Thymus (tissue), 11 donors: ENCODE data around the gene DHTKD1. TPM values are rescaled to one million over a fixed set of nuclear protein-coding genes. Genes with fewer than 3 reads are reported as not detected.

Experiments used
- DNase-seq, 9 donors: peaks; one replicate each; pipeline ENCODE4 v3.0.0-alpha.2; 2013; ENCODE audit warnings: low spot score in 9 of 9, low read depth in 6 of 9, missing footprints in 1 of 9
- H3K27ac ChIP-seq, 2 donors: one replicate each; pipeline ENCODE4 v1.5.1; 2013; ENCODE audit warnings: control low read depth in 1 of 2, low read depth in 1 of 2, low read length in 1 of 2, mild to moderate bottlenecking in 1 of 2, moderate library complexity in 1 of 2
- H3K27me3 ChIP-seq, 2 donors: one replicate each; pipeline ENCODE4 v1.5.1; 2013; ENCODE audit warnings: low read length in 1 of 2; ENCODE audit not compliant: control insufficient read depth in 2 of 2, insufficient read depth in 1 of 2
- H3K36me3 ChIP-seq, 2 donors: one replicate each; pipeline ENCODE4 v1.5.1; 2013; ENCODE audit warnings: low read length in 1 of 2, mild to moderate bottlenecking in 1 of 2, moderate library complexity in 1 of 2; ENCODE audit not compliant: control insufficient read depth in 2 of 2, insufficient read depth in 2 of 2
- H3K4me1 ChIP-seq, 2 donors: one replicate each; pipeline ENCODE4 v1.5.1; 2013; ENCODE audit warnings: low read length in 2 of 2; ENCODE audit not compliant: control insufficient read depth in 2 of 2, insufficient read depth in 2 of 2
- H3K4me3 ChIP-seq, 2 donors: one replicate each; pipeline ENCODE4 v1.5.1; 2013; ENCODE audit warnings: low read length in 2 of 2, control low read depth in 1 of 2, mild to moderate bottlenecking in 1 of 2
- H3K9me3 ChIP-seq, 2 donors: one replicate each; pipeline ENCODE4 v1.5.1; 2013; ENCODE audit warnings: low read length in 1 of 2, mild to moderate bottlenecking in 1 of 2; ENCODE audit not compliant: control insufficient read depth in 2 of 2, insufficient read depth in 1 of 2
- WGBS: extraction: QIAGEN DNeasy Blood & Tissue Kit; methylation state at CpG from one replicate; pipeline ENCODE4 v1.1.7; 2013; 5-methylcytosine and 5-hydroxymethylcytosine counted together
- polyA plus RNA-seq: library from polyadenylated mRNA; stranded (reverse); fragments of 200-250 nt; gene quantifications from one replicate; pipeline ENCODE4 v1.2.3, GENCODE V29; 2013
- total RNA-seq: library from RNA; stranded (reverse); fragments of 120-200 nt; gene quantifications from one replicate; pipeline ENCODE4 v1.2.4, GENCODE V29; 2013
- donor health status: healthy.

DHTKD1 gene
- total and polyA plus RNA-seq, 2 donors: 10.5 to 14.4 TPM

DNA sequence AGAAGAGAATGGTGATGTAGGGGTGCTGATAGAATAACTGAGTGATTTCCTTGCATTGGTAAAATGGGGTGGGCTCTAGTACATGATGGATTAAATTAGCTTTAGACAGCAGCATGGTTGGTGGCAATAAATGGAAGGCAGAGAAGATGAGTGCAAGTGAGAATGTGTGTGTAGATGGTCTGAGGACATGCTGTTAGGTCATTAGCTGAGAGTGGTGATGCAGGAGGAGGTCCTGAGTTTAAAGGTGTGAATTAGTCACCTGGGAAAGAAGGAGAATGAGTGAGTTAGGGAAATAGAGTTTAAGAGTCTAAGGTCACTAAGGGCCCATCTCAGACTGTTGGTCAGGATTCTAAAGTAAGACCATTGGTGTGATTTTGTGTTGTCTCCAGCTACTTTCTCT is 42.8 kb downstream of the DHTKD1 start:
- no peaks in the 10 kb centered on the region for H3K9me3 ChIP-seq
- peaks cover 21 to 26% of the 10 kb centered on the region in 2 donors for H3K36me3 ChIP-seq
- no peak overlapping the region for H3K4me3 ChIP-seq

GRCh38 chr10:12113627-12114026 is 44.9 kb downstream of the DHTKD1 start:
- Histone ChIP-seq H3K9me3 (no peaks in the 10 kb centered on the region), H3K4me3 (no peak overlapping the region), H3K27me3 (no peaks in the 10 kb centered on the region), H3K4me1 (peaks cover 5 to 24% of the 10 kb centered on the region in 2 donors), H3K27ac (peak overlapping the region; percentile 60 to 69), H3K36me3 (peaks cover 12 to 28% of the 10 kb centered on the region in 2 donors)
- no peak for DNase-seq
- WGBS: 84% methylated on average over 2 of the region's 2 CpGs

More for the DNA sequence above, 42.8 kb downstream of the DHTKD1 start:
- H3K27me3 ChIP-seq: no peaks in the 10 kb centered on the region
- no peak for DNase-seq
- H3K4me1 ChIP-seq: peaks cover 5 to 24% of the 10 kb centered on the region in 2 donors
- peak overlapping the region in 1 of 2 donors; percentile 69 for H3K27ac ChIP-seq

- 97% methylated on average over 4 of the region's 4 CpGs for WGBS
- Histone ChIP-seq H3K27ac (no peak overlapping the region), H3K36me3 (peaks cover 35 to 45% of the 10 kb centered on the region in 2 donors), H3K4me3 (no peak overlapping the region), H3K4me1 (no peaks in the 10 kb centered on the region), H3K9me3 (no peaks in the 10 kb centered on the region), H3K27me3 (no peaks in the 10 kb centered on the region)
- no peak for DNase-seq
Measured at GRCh38 chr10:12121673-12122072, 52.9 kb downstream of the DHTKD1 start.

DNA sequence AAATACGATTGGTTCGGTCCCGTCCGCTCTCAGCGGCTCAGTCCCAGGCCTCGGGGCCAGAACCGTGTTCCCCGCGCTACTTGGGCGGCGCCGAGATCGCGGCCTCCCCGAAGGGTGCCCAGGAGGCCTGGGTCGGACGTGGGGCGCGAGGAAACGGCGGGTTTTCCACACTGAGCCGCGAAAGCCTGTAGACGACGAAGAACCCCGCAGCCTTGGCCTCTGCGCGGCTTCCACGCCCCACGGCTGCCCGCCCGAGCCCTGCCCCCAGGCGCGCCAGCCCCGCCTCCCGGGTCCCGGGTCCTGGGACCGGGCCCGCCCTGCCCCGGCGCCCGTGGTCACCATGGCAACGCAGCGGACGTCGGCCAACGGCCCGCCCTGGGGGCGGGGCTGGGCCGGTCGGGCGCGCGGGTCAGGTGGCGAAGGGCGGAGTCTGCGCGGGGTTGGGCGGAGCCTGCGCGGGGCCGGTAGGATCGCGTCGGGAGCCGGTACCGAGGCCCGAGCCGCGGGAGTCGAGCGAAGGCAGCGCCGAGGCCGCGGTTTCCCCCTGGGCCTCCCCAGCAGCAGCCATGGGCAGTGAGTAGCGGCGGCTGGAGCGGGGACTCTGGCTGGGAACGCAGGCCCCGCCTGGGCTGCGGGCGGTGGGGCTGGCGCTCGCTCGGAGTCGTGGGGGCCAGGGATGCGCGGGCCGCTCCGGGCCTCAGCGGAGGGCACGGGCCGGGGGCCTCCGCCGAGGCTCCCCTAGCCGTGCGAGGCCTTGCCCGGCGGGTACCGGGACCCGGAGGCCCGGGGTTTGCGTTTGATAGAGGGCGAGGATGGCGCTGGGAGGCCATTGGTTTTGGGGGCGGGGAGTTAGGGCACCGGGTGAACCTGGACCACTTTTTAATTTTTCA is 60.7 kb downstream of the DHTKD1 start, which contains the start of gene SEC61A2:
Gene SEC61A2 (plus strand): TSS at position 456 of the 890 bp plus-strand sequence. CDS start 111 bp downstream, at position 567.
- DNase-seq: peak; percentile 54 to 94 (median 86)
- H3K9me3 ChIP-seq: peaks cover 0 to 3% of the 10 kb centered on the region in 2 donors
- H3K27ac ChIP-seq: peak within 1 kb of the TSS; percentile 84 to 97
- H3K27me3 ChIP-seq: no peaks in the 10 kb centered on the region
- WGBS: under 1% methylated on average over 108 of the region's 108 CpGs
- peaks cover 0 to 4% of the 10 kb centered on the region in 2 donors for H3K36me3 ChIP-seq
- H3K4me3 ChIP-seq: peak within 1 kb of the TSS; percentile 70 to 97
- peaks cover 5% of the 10 kb centered on the region in 2 donors for H3K4me1 ChIP-seq

- peak in 4 of 9 donors; percentile 10 to 66 (median 26) for DNase-seq
- H3K36me3 ChIP-seq: peaks cover under 1 to 6% of the 10 kb centered on the region in 2 donors
- peaks cover 5% of the 10 kb centered on the region in 2 donors for H3K4me1 ChIP-seq
- peaks cover 0 to 3% of the 10 kb centered on the region in 2 donors for H3K9me3 ChIP-seq
- WGBS: 28% methylated on average over 11 of the region's 11 CpGs
- peak overlapping the region; percentile 70 to 97 for H3K4me3 ChIP-seq
- no peak overlapping the region for H3K27ac ChIP-seq
- no peaks in the 10 kb centered on the region for H3K27me3 ChIP-seq
Measured at GRCh38 chr10:12130237-12130872, 61.6 kb downstream of the DHTKD1 start.

GRCh38 chr10:12135631-12136030 is 66.9 kb downstream of the DHTKD1 start:
- WGBS: 98% methylated on average over 3 of the region's 3 CpGs
- H3K4me1 ChIP-seq: no peaks in the 10 kb centered on the region
- DNase-seq: no peak
- peaks cover 21 to 22% of the 10 kb centered on the region in 2 donors for H3K36me3 ChIP-seq
- no peak overlapping the region for H3K27ac ChIP-seq
- H3K4me3 ChIP-seq: no peak overlapping the region
- no peaks in the 10 kb centered on the region for H3K9me3 ChIP-seq
- no peaks in the 10 kb centered on the region for H3K27me3 ChIP-seq

GRCh38 chr10:12140038-12140437 is 71.3 kb downstream of the DHTKD1 start:
- H3K27me3 ChIP-seq: no peaks in the 10 kb centered on the region
- H3K36me3 ChIP-seq: peaks cover 32 to 43% of the 10 kb centered on the region in 2 donors
- H3K4me3 ChIP-seq: no peak overlapping the region
- H3K4me1 ChIP-seq: no peaks in the 10 kb centered on the region
- no peaks in the 10 kb centered on the region for H3K9me3 ChIP-seq
- WGBS: 98% methylated on average over 1 of the region's 1 CpG
- H3K27ac ChIP-seq: no peak overlapping the region
- no peak for DNase-seq

DNA sequence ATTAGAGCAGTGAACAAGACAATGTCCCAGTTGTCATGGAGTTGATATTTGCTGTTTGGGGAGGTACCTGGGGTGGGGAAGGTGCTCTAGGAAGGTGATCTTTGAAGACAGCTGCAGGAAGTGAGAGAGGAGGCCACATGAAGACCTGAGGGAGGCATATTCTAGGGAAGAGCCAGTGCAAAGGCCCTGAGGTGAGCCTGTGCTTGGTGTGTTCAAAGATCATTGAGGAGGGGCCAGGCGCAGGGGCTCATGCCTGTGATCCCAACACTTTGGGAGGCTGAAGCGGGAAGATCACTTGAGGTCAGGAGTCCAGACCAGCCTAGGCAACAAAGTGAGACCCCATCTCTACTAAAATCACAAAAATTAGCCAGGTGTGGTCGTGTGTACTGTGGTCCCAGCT is 75.8 kb downstream of the DHTKD1 start:
- Histone ChIP-seq H3K4me3 (no peak overlapping the region), H3K27me3 (no peaks in the 10 kb centered on the region), H3K9me3 (no peaks in the 10 kb centered on the region), H3K4me1 (no peaks in the 10 kb centered on the region), H3K27ac (no peak overlapping the region), H3K36me3 (peaks cover 22 to 36% of the 10 kb centered on the region in 2 donors)
- WGBS: over 99% methylated on average over 3 of the region's 3 CpGs
- no peak for DNase-seq

- Histone ChIP-seq H3K27me3 (no peaks in the 10 kb centered on the region), H3K4me3 (no peak overlapping the region), H3K27ac (no peak overlapping the region), H3K4me1 (no peaks in the 10 kb centered on the region), H3K36me3 (peaks cover 22 to 26% of the 10 kb centered on the region in 2 donors), H3K9me3 (no peaks in the 10 kb centered on the region)
- 81% methylated on average over 4 of the region's 4 CpGs for WGBS
- DNase-seq: no peak
Measured at GRCh38 chr10:12150163-12150562, 81.4 kb downstream of the DHTKD1 start.
